ENCODE results near the gene NEMP1. TPM values are rescaled to one million over a fixed set of nuclear protein-coding genes. Genes with fewer than 3 reads are reported as not detected.
A peak's percentile ranks its signal among the peaks of the same experiment; 100 is the strongest.

Gene NEMP1
- total and polyA plus RNA-seq, 2 of the 13 experiments (the other 11 are each of a cell fraction or from before 2014, with no cell fraction given): 11.4 to 12.9 TPM

- TF ChIP-seq TRAFD1 (CRISPR knock-in tag; IDR thresholded peaks at IDR 0.05; ENCODE audit: borderline replicate concordance) (no peak), JARID2 (CRISPR knock-in tag; IDR thresholded peaks at IDR 0.05; ENCODE audit: insufficient replicate concordance) (no peak), HDAC6 (IDR thresholded peaks at IDR 0.05; ENCODE audit: low read depth, low read length) (no peak), ZIK1 (CRISPR knock-in tag; IDR thresholded peaks at IDR 0.05; ENCODE audit: borderline replicate concordance, low read depth) (peak; percentile 61; the same call in 1 of the 2 replicates), IRF1 (CRISPR knock-in tag; IDR thresholded peaks at IDR 0.05; ENCODE audit: low read depth) (no peak), ASH2L (IDR thresholded peaks at IDR 0.05; ENCODE audit: insufficient read length, low read depth, low read length) (peak; percentile 64), ZNF329 (CRISPR knock-in tag; IDR thresholded peaks at IDR 0.05; ENCODE audit: low read depth) (no peak; the same call in 1 of the 2 replicates), HNF1A (IDR thresholded peaks at IDR 0.05; ENCODE audit: low read depth) (0 out of 2 replicates have a peak, but pooled peaks have one; percentile 21), HNF1A (CRISPR knock-in tag; IDR thresholded peaks at IDR 0.05; ENCODE audit: borderline replicate concordance) (peak; percentile 38; the same call in 1 of the 2 replicates), MIXL1 (CRISPR knock-in tag; IDR thresholded peaks at IDR 0.05) (no peak), SKI (IDR thresholded peaks at IDR 0.05; ENCODE audit: partially characterized antibody) (peak; percentile 93), E2F1 (CRISPR knock-in tag; IDR thresholded peaks at IDR 0.05) (peak; percentile 84), BCL6 (CRISPR knock-in tag; IDR thresholded peaks at IDR 0.05) (peak; percentile 40; the same call in 1 of the 2 replicates), PRDM10 (CRISPR knock-in tag; IDR thresholded peaks at IDR 0.05; ENCODE audit: low read depth) (no peak; the same call in 1 of the 2 replicates), KAT2B (IDR thresholded peaks at IDR 0.05; ENCODE audit: borderline replicate concordance, low read depth, low read length) (no peak)
Observed at GRCh38 chr12:57088354-57089270, 10.0 kb upstream of the NEMP1 start, which contains the start of gene NAB2 (continued).

All from HepG2 (cell line).